ENCODE measurements around the gene DIPK1A. TPM values are rescaled to one million over a fixed set of nuclear protein-coding genes. Genes with fewer than 3 reads are reported as not detected.

The DIPK1A gene
- total RNA-seq, 1 donor from 2014 or later = 5.6 TPM

GRCh38 chr1:92805216-92805615, 156.0 kb downstream of the DIPK1A start:
- Histone ChIP-seq H3K4me1 (peaks cover 14% of the 10 kb centered on the region), H3K27me3 (ENCODE audit: low read depth) (no peaks in the 10 kb centered on the region), H3K4me3 (no peak overlapping the region), H3K9me3 (no peaks in the 10 kb centered on the region), H3K36me3 (no peaks in the 10 kb centered on the region), H3K27ac (peak overlapping the region; percentile 76)
- intact Hi-C loops (cut with DNase I) = no loop called here
- DNase-seq (no peak), ATAC-seq (no peak)
- TF ChIP-seq CTCF (IDR thresholded peaks at IDR 0.05) = no peak

- Histone ChIP-seq H3K27me3 (ENCODE audit: low read depth) (no peaks in the 10 kb centered on the region), H3K4me3 (no peak overlapping the region), H3K4me1 (peaks cover 14% of the 10 kb centered on the region), H3K9me3 (no peaks in the 10 kb centered on the region), H3K36me3 (no peaks in the 10 kb centered on the region), H3K27ac (peak overlapping the region; percentile 76)
- ATAC-seq = peak; percentile 98 to 99
- peak; percentile 82 for DNase-seq
- intact Hi-C loops (cut with DNase I) = no loop called here
- TF ChIP-seq CTCF (IDR thresholded peaks at IDR 0.05) = no peak
Measured at GRCh38 chr1:92804721-92805201, 156.5 kb downstream of the DIPK1A start.

GRCh38 chr1:92803140-92803887, 157.9 kb downstream of the DIPK1A start:
- no peak for DNase-seq
- no peak for TF ChIP-seq CTCF (IDR thresholded peaks at IDR 0.05)
- H3K27ac ChIP-seq = no peak overlapping the region

GRCh38 chr1:92797961-92798360, 163.3 kb downstream of the DIPK1A start:
- no peaks in the 10 kb centered on the region for H3K27me3 ChIP-seq (ENCODE audit: low read depth)
- no peak overlapping the region for H3K4me3 ChIP-seq
- intact Hi-C loops (cut with DNase I) = no loop called here
- no peaks in the 10 kb centered on the region for H3K9me3 ChIP-seq
- H3K36me3 ChIP-seq = no peaks in the 10 kb centered on the region
- no peak overlapping the region for H3K27ac ChIP-seq
- no peak for DNase-seq
- TF ChIP-seq CTCF (IDR thresholded peaks at IDR 0.05) = no peak
- no peaks in the 10 kb centered on the region for H3K4me1 ChIP-seq
- ATAC-seq = peak in 1 of 2 donors; percentile 33

More at GRCh38 chr1:92803140-92803887, 157.9 kb downstream of the DIPK1A start:
- Histone ChIP-seq H3K9me3 (no peaks in the 10 kb centered on the region), H3K4me1 (peaks cover 14% of the 10 kb centered on the region), H3K36me3 (no peaks in the 10 kb centered on the region), H3K4me3 (no peak overlapping the region), H3K27me3 (ENCODE audit: low read depth) (no peaks in the 10 kb centered on the region)
- intact Hi-C loops (cut with DNase I) = no loop called here
- ATAC-seq = no peak

- Histone ChIP-seq H3K27me3 (ENCODE audit: low read depth) (no peaks in the 10 kb centered on the region), H3K4me3 (no peak overlapping the region), H3K4me1 (no peaks in the 10 kb centered on the region), H3K27ac (no peak overlapping the region), H3K36me3 (no peaks in the 10 kb centered on the region), H3K9me3 (no peaks in the 10 kb centered on the region)
- intact Hi-C loops (cut with DNase I) = no loop called here
- ATAC-seq (no peak), DNase-seq (no peak)
- TF ChIP-seq CTCF (IDR thresholded peaks at IDR 0.05) = no peak
Measured at GRCh38 chr1:92797297-92797696, 164.0 kb downstream of the DIPK1A start.

Data from lower lobe of right lung (tissue), 2 donors.